Activated T-helper 1 cell treated with anti-CD3 and anti-CD28 coated beads, Interleukin-2, amount 50 U/mL, for 16 hours (primary cell): ENCODE measurements around the gene ADGRF3.
"Not testable (repeated sequence)": the region's sequence is repeated elsewhere in the genome, so short reads cannot be mapped to it uniquely, and the experiment has no call there.

Experiments
- DNase-seq, 2 donors: peaks; one replicate each; pipeline ENCODE4 v3.0.0-alpha.2; 2020; ENCODE audit warnings: low read depth in 1 of 2, low spot score in 1 of 2

Gene ADGRF3

DNA sequence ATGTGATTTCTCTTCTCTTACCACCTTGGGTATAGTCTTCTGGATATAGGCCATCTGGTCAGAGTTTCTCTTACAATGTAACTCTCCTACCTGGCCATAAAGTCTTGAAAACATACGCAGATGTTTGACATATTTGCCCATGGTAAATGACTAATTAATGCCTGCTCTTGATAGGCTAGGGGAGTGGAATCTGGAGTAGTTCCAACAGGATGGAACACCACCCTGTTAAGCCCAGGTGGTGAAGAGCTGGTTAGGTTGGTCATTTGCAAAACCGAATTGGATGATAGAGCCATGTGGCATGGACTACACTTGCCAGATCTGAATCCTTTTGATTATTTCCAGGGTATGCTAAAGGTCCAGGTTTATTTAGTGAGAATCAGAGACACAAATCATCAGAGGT is 65.4 kb downstream of the ADGRF3 start:
- no peak for DNase-seq

DNA sequence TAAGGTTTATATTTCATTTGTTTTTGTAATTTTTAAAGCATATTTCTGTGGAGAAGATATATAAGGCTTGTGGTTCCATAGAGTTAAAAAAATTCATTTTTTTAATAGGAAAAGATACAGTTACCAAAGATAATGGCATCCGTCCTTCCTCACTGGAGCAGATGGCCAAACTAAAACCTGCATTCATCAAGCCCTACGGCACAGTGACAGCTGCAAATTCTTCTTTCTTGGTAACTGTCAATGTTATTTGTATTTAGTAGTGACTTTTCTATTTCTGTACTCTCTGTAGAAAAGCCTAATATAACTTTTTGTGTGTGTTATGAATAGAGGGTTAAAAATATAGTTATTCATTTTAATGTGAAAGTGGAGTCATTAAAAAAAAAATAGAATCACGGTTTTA is 66.7 kb downstream of the ADGRF3 start:
- DNase-seq: no peak

DNA sequence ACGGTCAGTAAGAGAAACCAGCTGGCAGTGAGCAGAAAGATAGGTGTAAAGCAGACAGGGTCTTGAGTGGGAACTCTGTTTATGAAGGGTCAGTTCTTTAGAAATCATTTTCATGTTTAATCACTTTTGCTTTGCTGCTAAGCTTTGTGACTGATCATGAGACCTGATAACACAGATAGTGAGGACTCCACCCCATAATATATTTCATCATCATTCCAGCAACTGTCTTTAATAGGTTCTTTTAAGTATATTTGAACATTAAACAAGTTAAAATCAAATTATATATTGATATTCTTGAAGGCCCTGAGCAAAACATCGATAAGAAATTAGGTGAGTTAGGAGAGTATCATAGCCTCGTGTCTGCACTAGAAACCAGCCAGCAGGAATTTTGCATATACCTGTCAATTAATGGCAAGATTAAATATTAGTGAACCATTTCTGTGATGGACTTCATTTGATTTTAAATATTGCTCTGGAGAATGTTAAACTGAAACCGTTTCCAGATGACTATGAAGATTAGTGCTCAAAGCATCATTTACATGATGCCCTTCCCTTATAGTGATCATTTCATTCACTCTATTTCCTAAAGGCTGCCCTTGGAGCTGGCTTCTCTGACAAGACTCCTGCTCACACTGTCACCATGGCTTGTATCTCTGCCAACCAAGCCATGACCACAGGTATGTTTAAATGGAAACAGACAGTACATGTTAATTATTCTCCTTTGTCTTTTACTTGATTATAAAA is 69.9 kb downstream of the ADGRF3 start:
- DNase-seq: no peak

DNA sequence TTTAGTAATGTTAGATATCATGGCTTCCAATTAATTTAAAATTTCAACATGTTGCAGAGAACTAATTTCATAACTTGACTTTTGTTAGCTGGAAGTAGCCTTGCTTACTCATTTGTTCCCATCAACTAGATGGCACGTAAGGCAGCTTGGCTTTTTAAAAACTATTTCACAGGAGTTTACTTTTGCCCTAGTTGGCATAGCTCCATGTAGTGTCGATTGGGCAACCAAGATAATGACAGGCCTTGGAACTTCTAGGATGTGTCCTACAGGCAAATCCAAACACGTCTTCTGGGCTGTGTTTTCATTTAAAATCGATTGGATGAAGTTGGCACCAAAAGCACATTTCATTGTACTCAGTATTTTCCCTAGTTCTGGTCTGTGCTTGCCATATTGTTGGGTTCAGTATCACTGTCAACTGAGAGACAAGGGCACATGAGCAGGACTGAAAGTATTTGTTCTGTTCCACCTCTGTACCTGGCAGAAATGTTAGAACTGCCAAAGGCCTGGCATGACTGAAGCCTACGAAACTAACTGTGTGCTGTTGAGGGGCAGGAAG is 72.5 kb downstream of the ADGRF3 start:
- no peak for DNase-seq

DNA sequence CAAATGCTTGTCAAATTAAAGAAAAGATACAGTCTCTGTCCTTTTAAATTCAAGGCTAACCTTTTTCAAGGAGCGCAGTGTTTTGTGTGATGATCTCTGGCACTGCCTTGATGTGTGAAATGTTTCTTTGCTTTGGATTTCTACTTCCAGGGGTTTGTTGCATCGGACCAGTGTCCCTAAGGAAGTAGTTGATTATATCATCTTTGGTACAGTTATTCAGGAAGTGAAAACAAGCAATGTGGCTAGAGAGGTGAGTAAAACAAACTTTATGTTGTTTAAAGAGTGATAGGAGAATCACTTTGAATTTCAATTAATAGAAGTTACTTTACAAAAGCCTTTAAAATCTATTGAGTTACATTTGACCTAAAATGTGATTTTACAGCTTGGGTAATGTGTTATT is 73.1 kb downstream of the ADGRF3 start:
- DNase-seq: no peak

DNA sequence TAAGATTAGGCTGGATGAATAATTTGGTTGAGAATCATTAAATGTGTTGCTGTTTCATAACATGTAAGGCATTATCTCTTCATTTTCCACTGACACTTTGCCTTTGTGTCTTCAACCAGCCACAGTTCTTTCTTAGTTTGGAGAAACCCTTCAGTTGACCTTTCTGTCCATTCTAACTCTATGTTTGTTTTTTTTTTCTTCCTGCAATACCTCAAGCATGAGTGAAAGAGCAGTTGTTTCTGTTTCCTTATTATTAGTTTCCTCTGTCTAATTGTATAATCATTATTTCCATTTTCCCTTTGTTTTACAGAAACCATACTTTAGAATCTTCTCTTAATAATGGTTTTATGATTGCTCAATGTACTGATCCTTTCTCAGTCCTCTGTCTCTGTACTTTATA is 76.2 kb downstream of the ADGRF3 start:
- DNase-seq: no peak

DNA sequence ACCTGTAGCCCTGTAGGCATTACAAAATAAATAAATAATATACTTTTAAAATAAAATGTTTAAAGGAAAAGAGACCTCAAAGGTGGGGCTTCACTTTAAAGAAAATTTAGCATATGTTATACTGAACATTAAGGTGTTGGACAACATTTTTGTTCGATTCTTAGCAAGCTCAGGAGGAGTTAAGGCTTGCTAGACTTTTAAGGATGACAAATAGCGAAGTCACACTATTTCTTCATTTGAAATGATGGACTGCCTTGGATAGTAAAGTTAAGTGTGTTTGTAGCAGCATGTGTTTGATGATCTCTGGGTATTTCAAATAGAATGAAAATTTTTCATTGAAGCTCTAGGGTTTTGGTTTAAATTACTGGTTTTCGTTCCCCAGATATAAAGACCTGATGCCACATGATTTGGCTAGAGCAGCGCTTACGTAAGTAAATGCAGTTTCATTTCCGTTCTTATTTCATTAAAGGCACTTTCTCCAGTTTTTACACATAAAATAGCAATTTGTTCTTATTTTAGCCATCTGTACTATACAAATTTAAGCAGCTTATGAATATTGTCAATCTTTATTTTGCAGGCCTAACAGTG is 76.9 kb downstream of the ADGRF3 start:
- no peak for DNase-seq

DNA sequence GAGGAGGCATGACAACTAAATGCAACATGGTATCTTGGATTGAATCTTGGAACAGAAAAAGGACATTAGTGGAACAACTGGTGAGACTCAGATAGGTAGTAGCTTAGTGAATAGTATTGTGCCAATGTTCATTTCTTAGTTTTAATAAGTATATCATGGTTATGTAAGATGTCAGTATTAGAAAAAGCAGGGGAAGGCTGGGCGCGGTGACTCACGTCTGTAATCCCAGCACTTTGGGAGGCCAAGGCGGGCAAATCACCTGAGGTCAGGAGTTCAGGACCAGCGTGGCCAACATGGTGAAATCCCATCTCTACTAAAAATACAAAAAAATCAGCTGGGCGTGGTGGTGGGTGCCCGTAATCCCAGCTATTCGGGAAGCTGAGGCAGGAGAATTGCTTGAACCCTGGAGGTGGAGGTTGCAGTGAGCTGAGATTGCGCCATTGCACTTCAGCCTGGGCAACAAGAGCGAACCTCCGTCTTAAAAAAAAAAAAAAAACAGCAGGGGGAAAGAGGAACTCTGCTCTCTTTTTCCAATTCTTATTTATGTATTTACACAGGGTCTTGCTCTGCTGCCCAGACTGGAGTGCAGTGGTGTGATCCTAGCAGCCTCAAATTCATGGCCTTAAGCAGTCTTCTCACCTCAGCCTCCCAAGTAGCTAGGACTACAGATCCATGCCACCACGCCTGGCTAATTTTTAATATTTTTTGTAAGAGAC is 77.8 kb downstream of the ADGRF3 start:
- DNase-seq: not testable (repeated sequence)

DNA sequence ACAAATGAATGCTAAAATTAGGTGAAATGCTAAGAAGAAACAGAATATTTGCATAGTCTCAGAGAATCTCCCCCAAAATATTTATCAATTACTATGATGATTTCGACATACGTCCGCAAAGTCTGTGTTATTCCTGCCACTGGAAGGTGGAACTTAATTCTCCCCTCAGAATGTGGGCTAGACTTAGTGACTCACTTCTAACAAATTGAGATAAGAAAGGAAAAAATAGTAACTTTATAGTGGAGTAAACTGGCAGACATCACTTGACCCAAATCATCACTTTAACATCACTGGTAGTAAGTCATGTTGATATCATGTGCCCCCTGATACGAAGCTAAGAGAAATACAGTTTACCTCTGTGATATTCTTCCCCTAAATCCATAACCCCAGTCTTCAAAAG is 78.4 kb downstream of the ADGRF3 start:
- no peak for DNase-seq

DNA sequence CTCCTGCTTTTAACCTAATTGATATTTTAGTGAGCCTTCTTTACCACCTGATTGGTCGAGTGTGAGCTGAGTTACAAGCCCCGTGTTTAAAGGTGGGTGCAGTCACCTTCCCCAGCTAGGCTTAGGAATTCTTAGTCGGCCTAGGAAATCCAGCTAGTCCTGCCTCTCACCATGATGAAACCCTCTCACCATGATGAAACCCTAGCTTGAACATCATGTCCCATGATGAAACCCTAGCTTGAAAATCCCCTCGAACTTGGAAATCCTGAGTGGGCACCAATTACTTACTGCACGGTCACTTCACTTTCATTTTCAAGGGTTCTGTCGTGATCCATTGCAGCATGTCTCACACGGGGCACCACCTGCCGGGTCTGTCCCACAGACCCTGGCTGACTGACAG is 87.8 kb downstream of the ADGRF3 start:
- not testable (repeated sequence) for DNase-seq
